NB4 (cell line): ENCODE measurements around the gene PDIA2.

Source experiments
- DNase-seq: peaks from one replicate; pipeline ENCODE4 v3.0.0; 2010; ENCODE audit warnings: low read depth
- H3K4me3 ChIP-seq: one replicate; pipeline ENCODE4 v1.5.1; 2011; ENCODE audit warnings: mild to moderate bottlenecking, low read depth, low read length, moderate library complexity
- CTCF ChIP-seq: IDR thresholded peaks from one replicate; pipeline ENCODE4 v1.5.1; 2012; ENCODE audit warnings: low read depth, low read length
- MAX ChIP-seq: IDR thresholded peaks from 2 replicates; pipeline ENCODE4 v1.6.1; 2011; ENCODE audit warnings: low read depth, low read length
- MYC ChIP-seq: IDR thresholded peaks from 2 replicates; pipeline ENCODE4 v1.6.1; 2011; ENCODE audit warnings: low read depth, low read length
- POLR2A ChIP-seq: IDR thresholded peaks from 2 replicates; pipeline ENCODE4 v1.6.1; 2011; ENCODE audit warnings: mild to moderate bottlenecking; ENCODE audit not compliant: insufficient read length; ENCODE audit errors: extremely low read depth

The PDIA2 gene

GRCh38 chr16:286491-287297, 3.7 kb downstream of the PDIA2 start:
- no peak for TF ChIP-seq CTCF
- no peak for TF ChIP-seq POLR2A
- no peak for TF ChIP-seq MYC
- TF ChIP-seq MAX: no peak

GRCh38 chr16:287298-287811, 4.4 kb downstream of the PDIA2 start:
- DNase-seq: no peak
- TF ChIP-seq CTCF (no peak), MAX (no peak), MYC (no peak), POLR2A (no peak)
- no peak overlapping the region for H3K4me3 ChIP-seq

More at GRCh38 chr16:286491-287297, 3.7 kb downstream of the PDIA2 start:
- no peak overlapping the region for H3K4me3 ChIP-seq
- DNase-seq: no peak

GRCh38 chr16:287981-288920, 5.3 kb downstream of the PDIA2 start:
- DNase-seq: no peak
- no peak overlapping the region for H3K4me3 ChIP-seq
- TF ChIP-seq MAX (no peak), POLR2A (no peak), MYC (no peak), CTCF (no peak)

GRCh38 chr16:289395-289997, 6.5 kb downstream of the PDIA2 start:
- TF ChIP-seq CTCF (no peak), MYC (no peak), MAX (no peak), POLR2A (no peak)
- DNase-seq: no peak

GRCh38 chr16:290015-290680, 7.2 kb downstream of the PDIA2 start:
- H3K4me3 ChIP-seq: no peak overlapping the region
- TF ChIP-seq POLR2A (no peak), CTCF (no peak), MYC (no peak), MAX (no peak)
- no peak for DNase-seq

More at GRCh38 chr16:289395-289997, 6.5 kb downstream of the PDIA2 start:
- no peak overlapping the region for H3K4me3 ChIP-seq
